MCF 10A (cell line): Measurements from ENCODE around the gene NCOA7. TPM values are rescaled to one million over a fixed set of nuclear protein-coding genes. Genes with fewer than 3 reads are reported as not detected.

Experiments
- BruUV-seq: library from RNA; stranded (reverse); fragments of 400-500 nt; replicated peaks from 2 replicates; lab custom pipeline; 2021; lab: Mats Ljungman, UMichigan
- CTCF ChIA-PET: fragments of 300-600 bp; sonication (Branson Sonifier 250); formaldehyde crosslinking; extraction: SDS; loops from one replicate; lab custom pipeline; 2021; ENCODE audit warnings: antibody characterized with exemption, inconsistent platforms; lab: Yijun Ruan, JAX
- POLR2A ChIA-PET: fragments of 300-600, 350-650 bp; sonication (Branson Sonifier 250); formaldehyde crosslinking; extraction: SDS; loops from one replicate; lab custom pipeline; 2020; ENCODE audit warnings: antibody characterized with exemption, inconsistent platforms; lab: Yijun Ruan, JAX
- DNase-seq: peaks from one replicate; pipeline ENCODE4 v3.0.0-alpha.2; 2018; ENCODE audit not compliant: unreplicated experiment
- H3K27ac Mint-ChIP-seq: one replicate; pipeline ENCODE4 v1.8.0; 2022; ENCODE audit warnings: mild to moderate bottlenecking, low read depth, mixed read lengths; ENCODE audit not compliant: unreplicated experiment
- H3K27me3 Mint-ChIP-seq: one replicate; pipeline ENCODE4 v1.8.0; 2022; ENCODE audit warnings: mixed read lengths; ENCODE audit not compliant: insufficient read depth, unreplicated experiment
- H3K36me3 Mint-ChIP-seq: one replicate; pipeline ENCODE4 v1.8.0; 2022; ENCODE audit warnings: mild to moderate bottlenecking, moderate library complexity, mixed read lengths; ENCODE audit not compliant: insufficient read depth, unreplicated experiment
- H3K4me1 Mint-ChIP-seq: one replicate; pipeline ENCODE4 v1.8.0; 2022; ENCODE audit warnings: mixed read lengths; ENCODE audit not compliant: insufficient read depth, unreplicated experiment
- H3K4me3 Mint-ChIP-seq: one replicate; pipeline ENCODE4 v1.8.0; 2022; ENCODE audit warnings: mild to moderate bottlenecking, moderate library complexity, mixed read lengths; ENCODE audit not compliant: unreplicated experiment
- H3K9me3 Mint-ChIP-seq: one replicate; pipeline ENCODE4 v1.8.0; 2022; ENCODE audit warnings: mixed read lengths; ENCODE audit not compliant: unreplicated experiment
- intact Hi-C: fragments of 100-400 bp; cut with micrococcal nuclease; formaldehyde crosslinking; loops from 2 replicates; pipeline ENCODE4 v1.14.1; 2022
- total RNA-seq: library from RNA; stranded (reverse); gene quantifications from 2 replicates; pipeline ENCODE4 v1.2.3, GENCODE V29; 2022
- TF ChIP-seq, protein P1 (sequence below): fragments of 200-600 bp; IDR thresholded peaks from one replicate; pipeline ENCODE4 v1.8.0; 2022; ENCODE audit warnings: antibody characterized with exemption, mild to moderate bottlenecking; ENCODE audit not compliant: unreplicated experiment

Gene NCOA7
- total RNA-seq, 1 experiment from 2014 or later: 52.3 TPM

DNA sequence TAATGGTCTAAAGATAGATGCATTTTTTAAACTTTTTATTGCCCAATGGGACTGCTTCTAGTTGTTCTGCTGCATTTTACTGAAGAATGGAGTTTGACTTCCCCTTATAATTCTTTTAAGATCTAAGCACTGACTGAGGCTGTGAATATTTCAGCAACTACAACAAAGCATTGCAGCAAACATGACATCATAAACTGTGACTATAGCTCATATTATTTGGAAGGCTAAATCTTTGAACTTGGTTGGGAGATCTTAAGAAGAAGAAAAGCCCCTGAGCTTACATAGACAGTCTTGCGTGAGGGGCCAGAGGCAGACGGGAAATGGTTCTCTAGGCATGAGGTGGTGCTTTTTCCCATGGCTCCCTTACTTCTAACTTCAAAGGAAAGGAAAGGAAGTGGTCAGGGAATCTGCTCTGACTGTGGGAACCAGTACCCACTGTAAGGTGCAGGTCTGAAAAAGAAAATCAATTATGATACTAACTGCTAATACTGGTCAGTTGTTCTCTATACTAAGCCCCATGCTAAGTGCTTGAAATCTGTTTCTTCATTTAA is 26.6 kb upstream of the NCOA7 start:
- Mint-ChIP-seq H3K27ac (no peak overlapping the region), H3K27me3 (peaks cover 94% of the 10 kb centered on the region), H3K36me3 (peaks cover 4% of the 10 kb centered on the region), H3K9me3 (no peaks in the 10 kb centered on the region), H3K4me3 (no peak overlapping the region), H3K4me1 (no peaks in the 10 kb centered on the region)
- ChIA-PET CTCF (interaction anchor here (0.6 to 8.6 kb wide), 5 partner anchors 9 to 453 kb away, joined by 3 to 145 read pairs (median 3); no protein-coding TSS in a partner anchor), POLR2A (no interaction called here)
- intact Hi-C loops: no loop called here
- no peak for DNase-seq
- TF ChIP-seq, protein P1, sequence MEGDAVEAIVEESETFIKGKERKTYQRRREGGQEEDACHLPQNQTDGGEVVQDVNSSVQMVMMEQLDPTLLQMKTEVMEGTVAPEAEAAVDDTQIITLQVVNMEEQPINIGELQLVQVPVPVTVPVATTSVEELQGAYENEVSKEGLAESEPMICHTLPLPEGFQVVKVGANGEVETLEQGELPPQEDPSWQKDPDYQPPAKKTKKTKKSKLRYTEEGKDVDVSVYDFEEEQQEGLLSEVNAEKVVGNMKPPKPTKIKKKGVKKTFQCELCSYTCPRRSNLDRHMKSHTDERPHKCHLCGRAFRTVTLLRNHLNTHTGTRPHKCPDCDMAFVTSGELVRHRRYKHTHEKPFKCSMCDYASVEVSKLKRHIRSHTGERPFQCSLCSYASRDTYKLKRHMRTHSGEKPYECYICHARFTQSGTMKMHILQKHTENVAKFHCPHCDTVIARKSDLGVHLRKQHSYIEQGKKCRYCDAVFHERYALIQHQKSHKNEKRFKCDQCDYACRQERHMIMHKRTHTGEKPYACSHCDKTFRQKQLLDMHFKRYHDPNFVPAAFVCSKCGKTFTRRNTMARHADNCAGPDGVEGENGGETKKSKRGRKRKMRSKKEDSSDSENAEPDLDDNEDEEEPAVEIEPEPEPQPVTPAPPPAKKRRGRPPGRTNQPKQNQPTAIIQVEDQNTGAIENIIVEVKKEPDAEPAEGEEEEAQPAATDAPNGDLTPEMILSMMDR: no peak
- no TSS peak for BruUV-seq

DNA sequence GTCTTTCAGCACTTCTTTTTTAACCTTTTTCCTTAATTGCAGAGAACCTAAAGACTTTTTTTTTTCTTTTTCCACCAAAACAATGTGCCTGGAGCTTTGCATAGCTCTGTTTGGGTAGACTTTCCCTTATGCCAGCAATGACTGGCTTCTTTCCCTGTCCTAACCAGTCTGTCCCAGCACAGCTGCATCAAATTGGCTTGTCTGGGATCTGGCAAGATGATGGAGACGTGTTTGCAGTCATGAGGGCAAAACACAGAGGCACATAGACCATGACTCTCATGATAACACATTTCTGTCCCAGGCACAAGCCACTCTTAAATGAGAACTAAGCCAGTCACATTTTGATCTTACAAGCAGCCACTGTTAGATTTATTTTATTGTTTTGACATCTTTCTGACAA is 24.8 kb upstream of the NCOA7 start:
- H3K4me3 Mint-ChIP-seq: no peak overlapping the region
- H3K36me3 Mint-ChIP-seq: no peaks in the 10 kb centered on the region
- H3K27me3 Mint-ChIP-seq: peaks cover 83% of the 10 kb centered on the region
- DNase-seq: no peak
- no TSS peak for BruUV-seq
- H3K27ac Mint-ChIP-seq: no peak overlapping the region
- no peaks in the 10 kb centered on the region for H3K4me1 Mint-ChIP-seq
- no peaks in the 10 kb centered on the region for H3K9me3 Mint-ChIP-seq
- ChIA-PET POLR2A (no interaction called here), CTCF (interaction anchor here (0.6 to 8.6 kb wide), 3 partner anchors 13 to 567 kb away, joined by 3 to 145 read pairs (median 4); no protein-coding TSS in a partner anchor)
- intact Hi-C loops: loop anchor here (5.0 kb wide), 2 partner anchors 614 to 894 kb away; partner anchors contain the start of gene TPD52L1
- TF ChIP-seq, protein P1: no peak

DNA sequence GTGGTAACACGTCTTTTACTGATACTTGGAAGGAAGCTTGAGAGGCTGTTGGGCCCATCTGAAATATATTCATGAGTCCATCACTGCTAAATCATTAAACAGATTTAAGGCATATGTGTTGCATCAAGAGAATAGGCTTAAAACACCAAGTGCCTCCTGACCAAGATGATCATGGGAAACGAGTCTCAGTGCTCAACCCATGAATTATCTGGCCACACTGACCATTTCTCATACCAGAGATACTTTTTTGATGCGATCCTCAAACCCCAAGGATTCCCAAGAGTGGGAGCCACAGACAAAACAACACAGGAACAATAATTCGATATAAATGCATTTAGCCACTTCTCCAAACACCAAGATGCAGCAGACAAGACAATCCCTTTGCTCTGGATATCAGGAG is 24.1 kb upstream of the NCOA7 start:
- H3K27ac Mint-ChIP-seq: no peak overlapping the region
- H3K4me3 Mint-ChIP-seq: no peak overlapping the region
- no peaks in the 10 kb centered on the region for H3K36me3 Mint-ChIP-seq
- POLR2A ChIA-PET: no interaction called here
- BruUV-seq: no TSS peak
- TF ChIP-seq, protein P1: no peak
- no peaks in the 10 kb centered on the region for H3K4me1 Mint-ChIP-seq
- no peak for DNase-seq
- intact Hi-C loops: loop anchor here (5.0 kb wide), 2 partner anchors 614 to 894 kb away; partner anchors contain the start of gene TPD52L1
- H3K27me3 Mint-ChIP-seq: peaks cover 77% of the 10 kb centered on the region
- CTCF ChIA-PET: interaction anchor here (1.5 to 8.6 kb wide), 3 partner anchors 12 to 455 kb away, joined by 3 to 145 read pairs (median 4); no protein-coding TSS in a partner anchor
- no peaks in the 10 kb centered on the region for H3K9me3 Mint-ChIP-seq

GRCh38 chr6:125769147-125769783 is 21.5 kb upstream of the NCOA7 start:
- DNase-seq: no peak
- H3K9me3 Mint-ChIP-seq: no peaks in the 10 kb centered on the region
- intact Hi-C loops: loop anchor here (1.0 to 5.0 kb wide), 3 partner anchors 455 to 897 kb away; partner anchors contain the start of gene TPD52L1
- H3K4me3 Mint-ChIP-seq: no peak overlapping the region
- H3K36me3 Mint-ChIP-seq: no peaks in the 10 kb centered on the region
- H3K27me3 Mint-ChIP-seq: peaks cover 51% of the 10 kb centered on the region
- no TSS peak for BruUV-seq
- ChIA-PET CTCF (interaction anchor here (0.5 to 8.6 kb wide), 11 partner anchors 12 to 1402 kb away, joined by 3 to 145 read pairs (median 3); partner anchors contain the start of genes HEY2 and RNF217), POLR2A (no interaction called here)
- no peak overlapping the region for H3K27ac Mint-ChIP-seq
- TF ChIP-seq, protein P1: no peak
- H3K4me1 Mint-ChIP-seq: no peaks in the 10 kb centered on the region
